Neural cell (in vitro differentiated cells): ENCODE data around the gene ATP2B2. TPM values are rescaled to one million over a fixed set of nuclear protein-coding genes. Genes with fewer than 3 reads are reported as not detected.

Source experiments
- H2AFZ ChIP-seq: fragments of 200-600, 300-800 bp; sonication (generic), shearing (Covaris generic); 2 replicates; pipeline ENCODE4 v1.6.0; 2014; ENCODE audit warnings: low read depth, mild to moderate bottlenecking, antibody characterized with exemption, low read length, moderate library complexity
- H3F3A ChIP-seq: fragments of 200-600 bp; shearing (Covaris generic); 2 replicates; pipeline ENCODE4 v1.6.1; 2016; ENCODE audit warnings: mild to moderate bottlenecking, moderate library complexity, mixed read lengths, antibody characterized with exemption, low read length; ENCODE audit not compliant: insufficient read depth, poor library complexity, severe bottlenecking
- H3K27ac ChIP-seq: fragments of 200-600, 300-800 bp; sonication (generic), shearing (Covaris generic); 2 replicates; pipeline ENCODE4 v1.5.1; 2014; ENCODE audit warnings: mild to moderate bottlenecking, low read length, moderate library complexity
- H3K27me3 ChIP-seq: fragments of 300-800, 200-600 bp; sonication (generic), shearing (Covaris generic); 2 replicates; pipeline ENCODE4 v1.6.0; 2014; ENCODE audit warnings: mild to moderate bottlenecking, low read depth, low read length, moderate library complexity; ENCODE audit not compliant: insufficient read depth
- H3K36me3 ChIP-seq: fragments of 300-800, 200-600 bp; sonication (generic), shearing (Covaris generic); 2 replicates; pipeline ENCODE4 v1.5.1; 2014; ENCODE audit warnings: mild to moderate bottlenecking, antibody characterized with exemption, low read length, moderate library complexity; ENCODE audit not compliant: insufficient read depth
- H3K4me2 ChIP-seq: fragments of 300-800, 200-600 bp; sonication (generic), shearing (Covaris generic); 2 replicates; pipeline ENCODE4 v1.6.0; 2014; ENCODE audit warnings: mild to moderate bottlenecking, low read length
- H3K4me3 ChIP-seq: fragments of 300-800, 200-600 bp; sonication (generic), shearing (Covaris generic); 2 replicates; pipeline ENCODE4 v1.5.1; 2014; ENCODE audit warnings: mild to moderate bottlenecking, low read length, moderate library complexity
- H3K79me2 ChIP-seq: fragments of 200-600 bp; shearing (Covaris generic); replicated peaks from 2 replicates; pipeline ENCODE4 v1.6.0; 2014; ENCODE audit warnings: mild to moderate bottlenecking, low read length, moderate library complexity; ENCODE audit not compliant: insufficient read depth
- H3K9ac ChIP-seq: fragments of 300-800, 200-600 bp; sonication (generic), shearing (Covaris generic); 2 replicates; pipeline ENCODE4 v1.6.1; 2016; ENCODE audit warnings: mild to moderate bottlenecking, low read length, mixed read lengths
- H3K9me2 ChIP-seq: fragments of 200-600 bp; shearing (Covaris generic); 2 replicates; pipeline ENCODE4 v1.6.1; 2016; ENCODE audit warnings: mild to moderate bottlenecking, low read length, mixed read lengths; ENCODE audit not compliant: insufficient read depth
- H3K9me3 ChIP-seq: fragments of 200-600, 300-800 bp; sonication (generic), shearing (Covaris generic); 2 replicates; pipeline ENCODE4 v1.6.1; 2016; ENCODE audit warnings: mild to moderate bottlenecking, mixed run types, low read length, moderate library complexity, mixed read lengths
- H4K20me1 ChIP-seq: fragments of 200-600 bp; shearing (Covaris generic); 2 replicates; pipeline ENCODE4 v1.6.1; 2016; ENCODE audit warnings: mild to moderate bottlenecking, mixed run types; ENCODE audit not compliant: insufficient read depth
- EP300 ChIP-seq: fragments of 450-650 bp; conservative IDR thresholded peaks from 2 replicates; pipeline ENCODE4 v1.6.1; 2014; ENCODE audit warnings: antibody characterized with exemption, mild to moderate bottlenecking, moderate library complexity; ENCODE audit not compliant: poor library complexity, severe bottlenecking
- EZH2 ChIP-seq: fragments of 200-600, 300-800 bp; shearing (Covaris generic), sonication (generic); IDR thresholded peaks from 2 replicates; pipeline ENCODE4 v1.6.1; 2014; ENCODE audit warnings: antibody characterized with exemption, low read length, borderline replicate concordance, mild to moderate bottlenecking; ENCODE audit not compliant: insufficient read depth, poor library complexity, severe bottlenecking
- MXI1 ChIP-seq: fragments of 450-650 bp; conservative IDR thresholded peaks from 2 replicates; pipeline ENCODE4 v1.6.1; 2014; ENCODE audit warnings: antibody characterized with exemption, mild to moderate bottlenecking; ENCODE audit not compliant: poor library complexity, severe bottlenecking
- POLR2AphosphoS5 ChIP-seq: IDR thresholded peaks from 2 replicates; pipeline ENCODE4 v1.6.1; 2012
- RAD21 ChIP-seq: fragments of 450-650 bp; conservative IDR thresholded peaks from 2 replicates; pipeline ENCODE4 v1.6.1; 2014; ENCODE audit warnings: antibody characterized with exemption, mild to moderate bottlenecking, moderate library complexity
- SMC3 ChIP-seq: fragments of 450-650 bp; conservative IDR thresholded peaks from 2 replicates; pipeline ENCODE4 v1.6.1; 2014; ENCODE audit warnings: antibody characterized with exemption, mild to moderate bottlenecking, moderate library complexity; ENCODE audit not compliant: poor library complexity
- TAF1 ChIP-seq: IDR thresholded peaks from 2 replicates; pipeline ENCODE4 v1.6.1; 2012; ENCODE audit warnings: low read depth
- polyA plus RNA-seq: library from polyadenylated mRNA; depleted of rRNA; stranded (reverse); fragments of >200 nt; gene quantifications from 2 replicates; pipeline ENCODE4 v1.2.3, GENCODE V29; 2014
- TF ChIP-seq, protein P1 (sequence below): fragments of 450-650 bp; IDR thresholded peaks from 2 replicates; pipeline ENCODE4 v1.5.1; 2014; ENCODE audit warnings: antibody characterized with exemption, mild to moderate bottlenecking, moderate library complexity; ENCODE audit not compliant: poor library complexity, severe bottlenecking
- TF ChIP-seq, protein P2 (sequence below): IDR thresholded peaks from 2 replicates; pipeline ENCODE4 v1.6.1; 2012; ENCODE audit warnings: borderline replicate concordance

ATP2B2 gene
- polyA plus RNA-seq, 1 donor from 2014 or later = 8.3 TPM

DNA sequence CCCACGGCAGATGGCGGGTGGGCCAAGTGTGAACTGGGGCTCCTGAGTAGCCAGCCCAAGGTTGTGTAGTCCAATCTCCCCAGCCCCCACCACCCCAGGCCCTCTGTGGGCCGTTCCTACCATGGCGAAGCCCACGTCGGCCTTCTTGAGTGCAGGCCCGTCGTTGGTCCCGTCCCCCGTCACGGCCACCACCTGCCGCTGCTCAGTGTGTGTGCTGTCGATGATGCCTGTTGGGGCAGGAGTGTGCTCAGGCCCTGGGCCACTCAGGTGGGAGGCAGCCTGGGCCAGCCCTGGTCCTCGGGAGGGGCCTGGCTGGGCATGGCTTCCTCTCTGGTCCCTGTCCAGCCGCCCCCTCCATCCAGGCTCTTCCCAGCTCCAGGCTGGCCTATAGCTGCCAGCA is 159.5 kb downstream of the ATP2B2 start:
- Histone ChIP-seq H3K9me3 (no peaks in the 10 kb centered on the region), H3K9me2 (no peaks in the 10 kb centered on the region), H3F3A (no peaks in the 10 kb centered on the region), H3K9ac (no peak overlapping the region), H2AFZ (no peak overlapping the region), H3K4me2 (no peak overlapping the region), H3K4me3 (no peak overlapping the region), H3K27ac (no peak overlapping the region), H3K36me3 (no peaks in the 10 kb centered on the region), H3K79me2 (no peaks in the 10 kb centered on the region), H4K20me1 (no peaks in the 10 kb centered on the region), H3K27me3 (no peaks in the 10 kb centered on the region)
- TF ChIP-seq EZH2 (no peak), MXI1 (no peak), TAF1 (no peak), EP300 (no peak), SMC3 (no peak), RAD21 (no peak), POLR2AphosphoS5 (no peak)
- TF ChIP-seq, protein P1, sequence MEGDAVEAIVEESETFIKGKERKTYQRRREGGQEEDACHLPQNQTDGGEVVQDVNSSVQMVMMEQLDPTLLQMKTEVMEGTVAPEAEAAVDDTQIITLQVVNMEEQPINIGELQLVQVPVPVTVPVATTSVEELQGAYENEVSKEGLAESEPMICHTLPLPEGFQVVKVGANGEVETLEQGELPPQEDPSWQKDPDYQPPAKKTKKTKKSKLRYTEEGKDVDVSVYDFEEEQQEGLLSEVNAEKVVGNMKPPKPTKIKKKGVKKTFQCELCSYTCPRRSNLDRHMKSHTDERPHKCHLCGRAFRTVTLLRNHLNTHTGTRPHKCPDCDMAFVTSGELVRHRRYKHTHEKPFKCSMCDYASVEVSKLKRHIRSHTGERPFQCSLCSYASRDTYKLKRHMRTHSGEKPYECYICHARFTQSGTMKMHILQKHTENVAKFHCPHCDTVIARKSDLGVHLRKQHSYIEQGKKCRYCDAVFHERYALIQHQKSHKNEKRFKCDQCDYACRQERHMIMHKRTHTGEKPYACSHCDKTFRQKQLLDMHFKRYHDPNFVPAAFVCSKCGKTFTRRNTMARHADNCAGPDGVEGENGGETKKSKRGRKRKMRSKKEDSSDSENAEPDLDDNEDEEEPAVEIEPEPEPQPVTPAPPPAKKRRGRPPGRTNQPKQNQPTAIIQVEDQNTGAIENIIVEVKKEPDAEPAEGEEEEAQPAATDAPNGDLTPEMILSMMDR = no peak
- TF ChIP-seq, protein P2, sequence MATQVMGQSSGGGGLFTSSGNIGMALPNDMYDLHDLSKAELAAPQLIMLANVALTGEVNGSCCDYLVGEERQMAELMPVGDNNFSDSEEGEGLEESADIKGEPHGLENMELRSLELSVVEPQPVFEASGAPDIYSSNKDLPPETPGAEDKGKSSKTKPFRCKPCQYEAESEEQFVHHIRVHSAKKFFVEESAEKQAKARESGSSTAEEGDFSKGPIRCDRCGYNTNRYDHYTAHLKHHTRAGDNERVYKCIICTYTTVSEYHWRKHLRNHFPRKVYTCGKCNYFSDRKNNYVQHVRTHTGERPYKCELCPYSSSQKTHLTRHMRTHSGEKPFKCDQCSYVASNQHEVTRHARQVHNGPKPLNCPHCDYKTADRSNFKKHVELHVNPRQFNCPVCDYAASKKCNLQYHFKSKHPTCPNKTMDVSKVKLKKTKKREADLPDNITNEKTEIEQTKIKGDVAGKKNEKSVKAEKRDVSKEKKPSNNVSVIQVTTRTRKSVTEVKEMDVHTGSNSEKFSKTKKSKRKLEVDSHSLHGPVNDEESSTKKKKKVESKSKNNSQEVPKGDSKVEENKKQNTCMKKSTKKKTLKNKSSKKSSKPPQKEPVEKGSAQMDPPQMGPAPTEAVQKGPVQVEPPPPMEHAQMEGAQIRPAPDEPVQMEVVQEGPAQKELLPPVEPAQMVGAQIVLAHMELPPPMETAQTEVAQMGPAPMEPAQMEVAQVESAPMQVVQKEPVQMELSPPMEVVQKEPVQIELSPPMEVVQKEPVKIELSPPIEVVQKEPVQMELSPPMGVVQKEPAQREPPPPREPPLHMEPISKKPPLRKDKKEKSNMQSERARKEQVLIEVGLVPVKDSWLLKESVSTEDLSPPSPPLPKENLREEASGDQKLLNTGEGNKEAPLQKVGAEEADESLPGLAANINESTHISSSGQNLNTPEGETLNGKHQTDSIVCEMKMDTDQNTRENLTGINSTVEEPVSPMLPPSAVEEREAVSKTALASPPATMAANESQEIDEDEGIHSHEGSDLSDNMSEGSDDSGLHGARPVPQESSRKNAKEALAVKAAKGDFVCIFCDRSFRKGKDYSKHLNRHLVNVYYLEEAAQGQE = no peak

DNA sequence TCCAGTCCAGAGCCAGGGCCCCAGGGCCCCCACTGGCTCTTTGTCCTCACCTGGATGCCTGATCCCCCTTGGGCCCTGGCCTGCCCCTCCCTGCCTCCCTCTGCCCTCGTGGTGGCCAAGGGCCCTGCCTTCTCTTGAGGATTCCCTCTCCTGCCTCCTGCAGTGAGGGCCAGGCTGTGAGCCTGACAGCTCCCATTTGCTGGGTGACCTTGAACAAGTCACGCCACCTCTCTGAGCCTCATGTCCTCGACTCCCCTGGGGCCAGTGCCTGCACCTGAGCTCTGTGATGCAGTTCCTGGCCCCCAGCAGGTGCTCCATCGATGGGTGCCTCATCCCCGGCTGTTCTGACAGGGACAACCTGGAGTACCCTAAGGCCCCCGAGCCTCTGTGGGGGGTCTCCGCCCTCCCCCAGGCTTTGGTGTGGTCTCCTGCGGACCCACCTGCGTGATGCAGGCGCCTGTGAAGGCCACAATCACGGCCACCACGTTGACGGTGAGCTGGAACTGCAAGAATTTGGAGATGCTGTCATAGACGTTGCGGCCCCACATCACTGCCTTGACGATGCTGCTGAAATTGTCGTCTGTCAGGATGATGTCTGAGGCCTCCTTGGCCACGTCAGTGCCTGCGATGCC is 160.3 kb downstream of the ATP2B2 start:
- Histone ChIP-seq H3K9ac (no peak overlapping the region), H4K20me1 (no peaks in the 10 kb centered on the region), H3K36me3 (no peaks in the 10 kb centered on the region), H3K79me2 (no peaks in the 10 kb centered on the region), H3F3A (no peaks in the 10 kb centered on the region), H3K9me3 (no peaks in the 10 kb centered on the region), H2AFZ (no peak overlapping the region), H3K27ac (no peak overlapping the region), H3K4me3 (no peak overlapping the region), H3K27me3 (no peaks in the 10 kb centered on the region), H3K4me2 (no peak overlapping the region), H3K9me2 (no peaks in the 10 kb centered on the region)
- TF ChIP-seq TAF1 (no peak), EZH2 (no peak), SMC3 (no peak), RAD21 (no peak), EP300 (no peak), POLR2AphosphoS5 (no peak), MXI1 (no peak)
- TF ChIP-seq, protein P2 = no peak
- TF ChIP-seq, protein P1 = no peak
